HG03095 (cell line): Measurements from ENCODE around the gene F12.
A peak's percentile ranks its signal among the peaks of the same experiment; 100 is the strongest.
"Not testable (repeated sequence)": the region's sequence is repeated elsewhere in the genome, so short reads cannot be mapped to it uniquely, and the experiment has no call there.

Source experiments
- ATAC-seq: cut with Tn5 transposase; IDR thresholded peaks from one replicate; pipeline ENCODE4 v1.9.1; 2021; ENCODE audit warnings: moderate library complexity; ENCODE audit not compliant: unreplicated experiment

F12 gene

DNA sequence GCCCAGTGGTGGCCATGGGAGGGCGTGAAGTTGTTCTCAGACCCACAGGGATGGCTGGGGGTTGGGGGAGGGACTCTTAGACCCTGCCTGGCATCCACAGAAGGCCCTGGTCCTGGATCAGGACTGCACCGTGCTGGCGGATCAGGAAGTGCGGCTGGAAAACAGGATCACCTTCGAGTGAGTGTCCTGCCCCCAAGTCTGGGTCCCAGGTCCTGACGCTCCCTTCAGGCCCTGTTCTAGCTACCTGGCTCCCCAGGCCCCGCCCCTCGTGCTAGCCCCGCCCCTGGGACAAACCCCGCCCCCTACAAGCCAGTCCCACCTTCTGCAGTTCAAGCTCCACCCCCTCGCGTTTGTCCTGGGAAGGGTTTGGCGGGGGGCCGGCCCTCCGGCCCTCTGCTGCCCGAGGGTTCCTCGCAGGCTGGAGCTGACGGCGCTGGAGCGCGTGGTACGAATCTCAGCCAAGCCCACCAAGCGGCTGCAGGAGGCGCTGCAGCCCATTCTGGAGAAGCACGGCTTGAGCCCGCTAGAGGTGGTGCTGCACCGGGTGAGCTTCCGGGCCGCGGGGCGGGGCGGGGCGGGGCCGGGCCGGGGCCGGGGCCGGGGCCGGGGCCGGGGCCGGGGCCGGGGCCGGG, 38.8 kb downstream of the F12 start:
- no peak for ATAC-seq

DNA sequence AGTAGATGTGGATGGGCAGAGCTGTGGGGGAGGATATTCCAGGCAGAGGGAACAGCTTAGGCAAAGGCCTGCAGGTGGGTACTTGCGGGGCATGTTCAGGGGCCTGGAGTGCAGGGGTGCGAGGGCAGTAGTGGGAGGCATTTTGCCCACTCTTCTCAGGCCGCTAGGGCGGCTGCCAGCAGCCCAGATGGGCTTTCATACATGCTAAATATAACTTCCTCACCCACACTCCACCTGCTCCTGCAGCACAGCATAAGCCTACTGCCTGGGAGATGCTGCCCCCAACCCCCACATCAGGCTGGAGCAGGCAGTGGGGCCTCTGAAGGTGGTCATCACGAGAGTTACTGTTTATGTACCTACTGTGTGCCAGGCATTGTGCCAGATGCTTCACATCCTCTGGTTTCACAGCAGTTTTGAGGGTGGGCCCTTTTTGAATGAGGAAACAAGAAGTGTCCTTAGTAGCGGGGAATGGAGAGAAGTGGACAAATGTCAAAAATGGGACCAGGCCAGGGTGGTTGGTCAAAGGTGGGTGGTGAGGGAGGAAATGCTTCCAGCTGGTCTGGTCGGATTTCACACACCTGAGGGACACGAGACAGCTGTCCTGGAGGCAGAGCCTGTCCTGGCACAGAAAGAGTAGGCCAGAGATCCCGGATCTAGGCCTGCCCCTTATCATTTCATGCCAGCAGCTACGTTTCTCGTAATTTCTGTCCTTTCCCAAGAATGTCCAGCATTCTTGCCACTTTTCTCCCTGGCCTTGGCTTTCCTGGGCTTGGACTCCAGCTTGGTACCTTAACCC, 39.5 kb downstream of the F12 start:
- ATAC-seq = no peak

DNA sequence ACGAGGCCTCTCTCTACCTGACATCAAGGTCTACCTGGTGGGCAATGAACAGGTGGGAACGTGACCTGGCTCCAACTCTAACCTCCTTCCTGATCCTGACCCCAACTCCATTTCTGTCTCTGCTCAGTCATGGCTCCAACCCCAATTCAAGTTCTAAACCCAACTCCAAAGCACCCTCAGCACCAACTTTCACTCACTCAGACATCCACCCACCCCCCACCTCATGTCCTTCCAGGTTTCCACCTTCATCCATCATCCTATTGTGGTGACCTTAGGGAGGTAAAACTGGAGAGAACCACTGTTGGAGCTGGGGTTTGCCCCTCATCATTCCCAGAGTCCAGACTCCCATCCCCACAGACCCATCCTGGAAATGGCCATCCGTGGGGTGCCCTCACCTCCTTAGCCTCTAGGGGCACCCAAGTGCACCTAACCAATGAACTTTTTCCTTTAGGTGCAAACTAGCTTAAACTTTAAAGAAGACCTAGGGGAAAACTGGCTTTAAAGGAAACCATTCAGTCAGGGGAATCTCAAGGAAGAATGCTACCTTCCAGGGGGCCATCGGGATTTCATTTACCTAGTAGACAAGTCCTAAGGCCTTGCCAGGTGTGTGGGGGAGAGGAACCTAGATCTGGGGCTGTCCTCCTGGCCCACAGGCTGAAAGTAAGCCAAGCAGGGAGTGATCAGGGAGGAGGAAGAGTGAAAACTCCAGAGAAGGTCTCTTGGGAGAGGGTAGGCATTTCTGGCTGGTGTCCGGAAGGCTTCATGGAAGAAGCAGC, 40.3 kb downstream of the F12 start:
- ATAC-seq = no peak

DNA sequence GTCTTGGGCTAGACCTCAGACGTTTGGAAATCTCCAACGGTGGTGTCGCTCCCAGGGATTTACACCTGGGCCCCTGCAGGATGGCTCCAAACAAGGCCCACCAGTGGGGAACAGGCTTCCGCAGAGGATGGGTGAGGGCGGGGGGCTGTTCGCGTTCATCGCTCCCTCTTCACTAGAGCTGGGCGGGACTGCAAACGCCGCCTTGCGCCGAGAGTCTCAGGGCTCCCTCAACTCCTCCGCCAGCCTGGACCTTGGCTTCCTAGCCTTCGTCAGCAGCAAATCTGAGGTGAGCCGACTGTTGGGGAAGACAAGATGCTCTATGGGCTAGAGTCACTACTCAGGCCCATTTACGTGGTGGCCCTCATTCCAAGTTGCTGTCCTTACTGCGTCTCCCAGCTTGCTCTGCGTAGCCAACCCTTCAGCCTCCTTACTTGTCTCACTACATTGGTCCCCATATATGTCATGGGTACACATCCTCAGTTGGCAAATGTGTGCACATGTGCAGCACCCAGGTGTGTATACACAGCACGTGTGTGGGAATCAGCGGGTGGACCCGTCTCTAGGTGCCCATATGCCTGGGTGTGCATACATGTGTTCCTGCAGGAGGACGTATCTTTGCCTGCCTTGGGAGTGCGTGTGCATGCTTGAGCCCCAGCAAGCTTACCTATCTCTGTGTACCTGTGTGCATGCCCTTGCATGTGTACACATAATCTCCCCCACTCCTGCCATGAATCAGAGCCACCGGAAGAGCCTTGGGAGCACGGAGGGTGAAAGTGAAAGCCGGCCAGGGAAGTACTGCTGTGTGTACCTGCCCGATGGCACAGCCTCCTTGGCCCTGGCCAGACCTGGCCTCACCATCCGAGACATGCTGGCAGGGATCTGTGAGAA, 41.1 kb downstream of the F12 start:
- ATAC-seq = no peak

DNA sequence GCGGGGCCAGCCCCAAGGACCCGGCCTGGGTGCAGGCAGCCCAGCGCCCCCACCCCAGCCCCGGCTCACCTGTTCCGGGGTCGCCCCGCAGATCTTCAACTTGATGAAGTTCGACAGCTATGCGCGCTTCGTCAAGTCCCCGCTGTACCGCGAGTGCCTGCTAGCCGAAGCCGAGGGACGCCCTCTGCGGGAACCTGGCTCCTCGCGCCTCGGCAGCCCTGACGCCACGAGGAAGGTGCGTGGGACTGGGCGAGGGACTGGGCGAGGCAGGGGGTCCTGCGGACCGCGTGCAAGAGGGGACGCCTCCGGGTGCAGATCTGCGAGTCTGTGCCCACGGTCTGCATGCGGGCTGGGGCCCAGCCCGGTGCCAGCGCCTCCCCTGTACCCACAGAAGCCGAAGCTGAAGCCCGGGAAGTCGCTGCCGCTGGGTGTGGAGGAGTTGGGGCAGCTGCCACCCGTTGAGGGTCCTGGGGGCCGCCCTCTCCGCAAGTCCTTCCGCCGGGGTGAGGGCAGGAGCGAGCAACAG, 42.0 kb downstream of the F12 start:
- ATAC-seq = no peak

DNA sequence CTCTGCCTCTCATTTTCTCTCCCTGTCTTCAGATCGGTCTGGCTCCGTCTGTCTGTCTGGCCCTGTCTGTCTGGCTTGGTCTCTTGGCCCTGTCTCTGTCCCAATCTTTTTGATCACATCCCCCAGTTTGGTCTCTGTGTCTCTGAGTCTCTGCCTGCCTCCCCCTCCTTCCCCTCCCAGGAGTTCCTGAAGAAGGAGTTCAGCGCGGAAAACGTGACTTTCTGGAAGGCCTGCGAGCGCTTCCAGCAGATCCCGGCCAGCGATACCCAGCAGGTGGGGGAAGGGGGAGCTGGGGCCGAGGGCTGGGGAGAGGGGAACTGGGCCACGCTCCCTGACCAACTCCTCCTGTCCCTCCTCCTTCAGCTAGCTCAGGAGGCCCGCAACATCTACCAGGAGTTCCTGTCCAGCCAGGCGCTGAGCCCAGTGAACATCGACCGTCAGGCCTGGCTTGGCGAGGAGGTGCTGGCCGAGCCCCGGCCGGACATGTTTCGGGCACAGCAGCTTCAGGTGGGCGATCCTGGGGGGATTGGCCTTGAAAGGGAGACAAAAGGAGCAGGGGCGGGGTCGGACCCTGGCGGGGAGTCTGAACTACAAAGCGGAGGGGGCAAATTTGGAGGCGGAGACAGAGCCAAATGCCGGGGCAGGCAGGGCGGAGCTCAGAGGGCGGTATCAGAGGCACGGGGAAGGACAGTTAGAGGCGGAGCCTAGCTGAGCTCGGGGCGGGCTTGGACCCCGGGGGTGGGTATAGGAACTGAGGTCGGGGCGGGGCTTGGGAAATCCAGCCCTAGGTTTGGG, 42.6 kb downstream of the F12 start:
- no peak for ATAC-seq

DNA sequence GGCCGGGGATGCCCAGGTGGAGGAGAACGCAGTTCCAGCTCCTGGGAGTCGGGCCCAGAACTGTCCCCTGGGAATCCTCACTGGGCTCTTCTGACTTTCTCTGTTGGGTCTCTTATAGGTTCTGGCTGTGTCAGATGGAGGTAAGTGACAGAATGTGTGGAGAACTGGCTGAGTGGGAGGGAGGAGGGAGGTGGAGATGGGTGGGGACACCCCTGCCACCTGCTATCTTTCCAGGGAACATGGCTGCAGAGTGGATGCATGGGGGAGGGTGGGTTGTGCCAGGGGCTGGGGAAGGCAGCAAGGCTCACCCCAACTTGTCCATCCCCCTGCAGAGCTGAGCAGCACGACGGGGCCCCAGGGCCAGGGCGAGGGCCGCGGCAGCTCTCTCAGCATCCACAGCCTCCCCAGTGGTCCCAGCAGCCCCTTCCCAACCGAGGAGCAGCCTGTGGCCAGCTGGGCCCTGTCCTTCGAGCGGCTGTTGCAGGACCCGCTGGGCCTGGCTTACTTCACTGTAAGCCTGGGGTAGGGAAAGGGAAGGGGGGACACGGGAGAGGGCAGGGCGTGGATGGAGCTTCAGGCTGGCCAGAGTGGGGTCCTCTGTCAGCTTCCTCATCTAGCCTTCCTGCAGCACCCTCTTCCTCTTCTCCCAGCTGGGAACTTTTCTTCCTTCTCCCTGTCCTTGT, 43.4 kb downstream of the F12 start:
- no peak for ATAC-seq

DNA sequence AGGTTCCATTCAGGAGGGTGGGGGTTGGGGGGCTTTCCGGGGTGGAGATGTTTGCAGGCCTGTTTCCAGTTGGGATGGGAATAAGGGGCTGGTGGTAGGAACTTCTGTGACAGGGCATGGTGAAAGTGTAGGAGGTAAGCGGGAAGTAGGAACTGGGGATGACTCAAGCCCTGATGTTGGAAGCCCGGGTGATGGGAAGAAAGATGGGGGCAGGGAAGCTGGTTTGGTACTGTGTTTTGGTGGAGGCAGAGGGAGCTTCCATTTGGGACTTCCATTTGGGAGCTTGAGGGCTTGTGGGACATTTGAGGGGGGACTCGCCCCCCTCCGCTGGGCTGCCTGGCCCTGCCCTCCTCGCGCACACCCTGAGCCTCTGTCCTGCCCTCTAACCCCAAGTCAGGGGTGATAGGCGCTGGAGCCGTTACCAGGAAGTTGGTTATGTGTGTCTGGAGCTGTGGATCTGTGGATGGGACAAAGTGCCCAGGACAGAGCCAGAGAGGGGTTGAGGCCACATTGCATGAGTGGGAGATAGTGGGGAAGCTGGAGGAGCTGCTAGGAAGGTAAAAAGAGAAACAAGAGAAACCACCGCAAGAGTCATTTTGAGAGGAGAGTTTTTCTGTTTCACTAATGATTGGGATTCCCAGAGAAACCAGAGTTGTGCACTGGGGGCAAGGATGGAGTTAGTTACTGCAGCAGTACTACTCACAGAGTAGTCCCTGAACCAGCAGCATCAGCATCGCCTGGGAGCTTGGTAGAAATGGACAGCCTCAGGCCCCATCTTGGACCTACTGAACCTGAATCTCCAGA, 45.0 kb downstream of the F12 start:
- no peak for ATAC-seq

DNA sequence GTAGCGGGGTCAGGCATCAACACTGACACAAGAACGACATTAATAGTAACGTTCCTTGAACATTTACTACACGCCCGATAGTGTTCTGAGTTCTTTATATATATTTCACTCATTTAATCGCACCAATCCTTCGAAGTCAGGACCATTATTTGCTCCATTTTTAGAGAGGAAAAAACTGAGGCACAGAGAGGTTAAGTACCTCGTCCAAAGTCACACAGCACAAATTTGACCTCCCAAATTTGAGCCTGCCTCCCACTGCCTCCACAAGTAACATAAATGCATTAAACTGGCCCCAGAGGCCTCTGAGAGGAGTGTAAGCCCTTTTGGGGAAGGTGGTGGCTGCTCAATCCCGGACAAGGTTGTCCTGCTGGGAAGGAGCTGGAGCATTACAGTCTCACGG, 45.8 kb downstream of the F12 start:
- no peak for ATAC-seq

DNA sequence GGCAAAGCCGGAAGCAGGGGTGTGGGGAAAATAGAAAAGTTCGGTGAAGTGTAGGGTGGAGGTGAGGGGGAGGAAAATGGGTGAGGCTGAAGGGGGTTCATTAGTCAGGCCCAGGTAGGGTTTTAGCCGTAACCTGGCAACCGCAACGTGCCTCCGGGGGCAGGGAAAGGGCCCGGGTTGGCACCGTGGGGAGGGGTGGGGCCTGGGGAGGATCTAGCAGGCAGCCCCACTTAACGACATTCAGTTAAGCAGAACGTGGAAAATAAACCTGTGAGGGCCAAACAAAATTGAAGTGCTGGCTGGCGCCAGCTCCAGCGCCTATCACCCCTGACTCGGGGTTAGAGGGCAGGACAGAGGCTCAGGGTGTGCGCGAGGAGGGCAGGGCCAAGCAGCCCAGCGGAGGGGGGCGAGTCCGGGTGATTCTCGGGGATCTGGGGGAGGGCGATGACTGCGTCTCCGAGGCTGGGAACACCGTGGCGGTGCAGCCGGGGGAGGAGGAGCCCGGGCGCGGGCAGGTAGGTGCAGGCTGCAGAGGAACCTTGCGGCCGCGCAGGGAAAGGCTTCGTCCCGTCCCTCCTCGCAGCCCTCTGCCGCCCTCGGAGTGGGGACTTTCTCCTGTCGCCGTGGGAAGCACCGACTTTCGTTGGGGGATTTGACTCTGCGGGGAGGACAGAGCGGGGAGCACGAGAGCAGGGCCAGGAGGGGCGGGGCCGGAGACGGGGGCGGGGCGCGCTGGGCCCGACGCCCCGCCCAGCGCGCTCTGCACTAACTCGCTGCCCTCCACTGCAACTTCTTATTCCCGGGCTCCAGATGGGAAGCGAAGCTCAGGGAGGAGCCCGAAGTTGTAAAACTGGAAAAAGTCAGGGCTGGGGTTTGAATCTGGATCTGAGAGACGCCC, 46.5 kb downstream of the F12 start:
- peak; percentile 35 for ATAC-seq

DNA sequence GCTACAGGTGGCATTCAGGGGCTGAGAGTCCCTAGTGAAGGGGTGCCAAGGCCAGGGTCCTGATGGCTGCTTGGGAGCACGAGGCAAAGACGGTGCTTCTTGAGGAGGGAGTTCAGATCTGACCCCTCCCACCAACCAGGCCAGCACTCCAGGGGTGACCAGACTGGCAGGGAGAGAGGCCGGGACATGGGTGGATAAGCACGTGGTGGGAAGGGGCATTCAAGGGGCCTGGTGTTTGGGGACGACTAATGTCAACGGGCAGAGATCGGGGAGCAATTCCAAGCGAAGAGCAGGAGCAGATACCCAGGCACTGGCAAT, 47.1 kb downstream of the F12 start:
- ATAC-seq = no peak

DNA sequence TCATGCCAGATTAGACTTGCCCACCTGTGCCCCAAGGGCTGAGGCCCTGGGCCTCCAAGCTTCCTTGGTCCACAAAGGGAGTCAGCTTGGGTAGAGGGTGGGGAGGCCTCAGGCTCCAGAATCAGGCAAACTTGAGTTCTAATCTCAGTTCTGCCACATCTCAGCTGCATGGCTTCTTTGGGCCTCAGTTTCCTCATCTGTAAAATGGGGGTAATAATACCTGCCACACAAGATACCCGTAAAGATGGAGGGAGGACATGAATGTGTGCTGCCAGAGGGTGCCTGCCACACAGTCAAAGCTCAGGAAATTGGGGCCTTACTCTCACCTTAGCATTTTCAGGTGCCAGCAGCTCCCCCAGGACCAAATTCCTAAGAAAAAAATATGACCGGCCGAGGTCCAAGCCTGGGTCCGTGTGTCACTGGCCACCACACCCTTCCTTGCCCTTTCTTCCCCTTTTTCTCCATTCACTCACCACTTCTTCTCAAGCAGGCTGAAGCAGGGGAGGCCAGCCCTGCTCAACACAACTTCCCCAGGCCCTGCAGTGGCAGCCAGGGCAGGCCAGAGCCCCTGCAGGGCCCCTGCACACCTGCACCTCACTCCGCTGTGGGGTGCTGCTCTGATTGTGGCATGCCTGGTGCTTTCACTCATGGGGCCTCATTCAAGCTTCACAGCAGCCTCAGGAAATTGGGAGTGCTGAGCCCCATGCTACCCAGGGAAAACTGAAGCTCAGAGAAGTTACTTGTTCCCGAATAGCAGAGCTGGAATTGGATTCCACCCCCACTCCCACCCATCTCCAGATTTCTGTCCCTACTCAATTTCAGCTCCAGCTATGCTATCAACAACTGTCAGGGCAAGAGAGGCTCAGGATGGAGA, 47.7 kb downstream of the F12 start:
- no peak for ATAC-seq

DNA sequence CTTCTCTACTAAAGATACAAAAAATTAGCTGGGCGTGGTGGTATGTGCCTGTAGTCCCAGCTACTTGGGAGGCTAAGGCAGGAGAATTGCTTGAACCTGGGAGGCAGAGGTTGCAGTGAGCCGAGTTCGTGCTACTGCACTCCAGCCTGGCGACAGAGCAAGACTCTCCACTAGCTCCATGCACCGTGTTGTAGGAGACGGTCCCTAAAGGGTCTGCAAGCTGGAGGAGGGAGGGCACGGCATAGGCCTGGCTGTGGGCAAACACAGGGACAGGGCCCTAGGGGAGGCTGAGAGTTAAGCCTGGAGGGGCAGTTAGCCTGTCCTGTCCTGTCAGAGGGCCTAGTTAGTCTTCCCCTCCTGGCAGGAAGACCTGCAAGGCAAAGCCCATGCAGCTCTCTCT, 48.6 kb downstream of the F12 start:
- not testable (repeated sequence) for ATAC-seq

DNA sequence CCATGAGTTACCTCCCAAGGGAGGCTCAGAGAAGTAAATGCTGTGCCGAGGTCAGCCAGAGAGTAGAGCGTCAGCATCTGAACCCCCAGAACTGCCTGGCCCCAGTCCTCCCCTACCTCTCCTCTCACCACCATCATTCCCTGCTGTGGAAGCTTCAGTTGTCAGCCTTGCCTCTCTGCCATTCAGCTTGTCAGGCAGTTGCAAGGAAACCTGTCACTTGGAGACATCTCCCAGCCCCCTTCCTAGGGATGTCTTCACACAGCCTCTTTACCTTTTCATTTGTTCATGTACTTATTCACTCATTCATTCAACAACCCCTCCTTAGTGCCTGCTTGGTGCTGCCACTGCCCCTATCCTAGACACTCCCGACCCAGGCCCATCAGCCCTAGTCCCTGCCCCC, 49.5 kb downstream of the F12 start:
- ATAC-seq = no peak

DNA sequence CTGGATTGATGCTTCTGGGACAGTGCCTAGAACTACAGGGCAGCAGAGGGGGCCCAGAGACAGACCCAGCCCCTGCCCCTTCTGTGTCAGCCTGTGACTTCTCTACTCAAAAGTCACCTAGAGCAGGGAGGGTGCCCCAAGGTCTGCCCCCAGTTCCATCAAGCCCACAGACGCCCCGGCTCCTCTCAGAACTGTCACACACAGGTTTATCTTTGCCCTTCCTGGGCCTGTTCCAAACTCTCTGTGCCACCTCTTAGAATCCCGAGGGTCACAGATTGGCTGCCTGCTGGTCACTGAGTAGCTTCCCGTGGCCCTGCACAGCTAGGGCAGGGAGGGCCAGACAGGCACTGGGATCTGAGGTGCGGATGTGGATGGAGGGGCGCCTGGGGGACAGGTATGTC, 49.9 kb downstream of the F12 start:
- ATAC-seq = no peak

DNA sequence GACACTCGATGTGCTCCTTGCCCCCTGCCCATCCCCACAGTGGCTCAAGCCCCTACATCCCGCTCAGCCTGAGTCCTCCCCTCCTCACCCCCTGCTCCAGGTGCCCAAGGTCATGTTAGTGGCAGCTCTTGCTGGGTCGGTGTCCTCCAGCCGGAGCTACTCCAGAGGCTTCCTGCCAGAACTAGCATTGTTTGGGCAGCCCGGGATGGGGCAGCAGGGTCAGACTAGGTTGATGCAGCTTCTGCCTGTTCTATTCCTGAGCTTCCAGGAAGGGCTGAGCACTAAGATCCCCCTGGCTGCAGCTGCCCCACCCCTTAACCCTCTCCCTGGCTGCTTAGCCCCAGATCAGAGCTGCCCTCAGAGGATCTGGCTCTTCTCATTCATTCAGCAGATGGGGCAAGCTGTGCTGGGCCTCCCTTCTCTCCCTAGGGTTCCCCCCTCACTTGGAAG, 51.0 kb downstream of the F12 start:
- ATAC-seq = no peak
